Activated naive CD4-positive, alpha-beta T cell treated with anti-CD3 and anti-CD28 coated beads, Interleukin-2, amount 50 U/mL, for 72 hours (primary cell): ENCODE results near the gene UACA. TPM values are rescaled to one million over a fixed set of nuclear protein-coding genes. Genes with fewer than 3 reads are reported as not detected.
"Not testable (repeated sequence)": the region's sequence is repeated elsewhere in the genome, so short reads cannot be mapped to it uniquely, and the experiment has no call there.

Source experiments
- ATAC-seq, 2 donors: fragments of 150-1000 bp; cut with Tn5 transposase; 2 replicates each; pipeline ENCODE4 v1.10.0; 2021; ENCODE audit warnings: mild to moderate bottlenecking in 2 of 2, moderate library complexity in 2 of 2
- DNase-seq, 2 donors: peaks; one replicate each; pipeline ENCODE4 v3.0.0; 2021 to 2022; ENCODE audit warnings: low spot score in 2 of 2
- H3K27ac Mint-ChIP-seq, 2 donors: one replicate each; pipeline ENCODE4 v1.8.0; 2022; ENCODE audit warnings: mild to moderate bottlenecking in 2 of 2, mixed read lengths in 2 of 2
- H3K36me3 Mint-ChIP-seq, 2 donors: one replicate each; pipeline ENCODE4 v1.8.0; 2022; ENCODE audit warnings: mixed read lengths in 2 of 2
- H3K9me3 Mint-ChIP-seq, 2 donors: one replicate each; pipeline ENCODE4 v1.8.0; 2022; ENCODE audit warnings: mixed read lengths in 2 of 2
- total RNA-seq, 2 donors: library from RNA; stranded (reverse); gene quantifications; one replicate each; pipeline ENCODE4 v1.2.3, GENCODE V29; 2022

UACA gene
- total RNA-seq, 2 donors from 2014 or later: 2.8 to 7.7 TPM

DNA sequence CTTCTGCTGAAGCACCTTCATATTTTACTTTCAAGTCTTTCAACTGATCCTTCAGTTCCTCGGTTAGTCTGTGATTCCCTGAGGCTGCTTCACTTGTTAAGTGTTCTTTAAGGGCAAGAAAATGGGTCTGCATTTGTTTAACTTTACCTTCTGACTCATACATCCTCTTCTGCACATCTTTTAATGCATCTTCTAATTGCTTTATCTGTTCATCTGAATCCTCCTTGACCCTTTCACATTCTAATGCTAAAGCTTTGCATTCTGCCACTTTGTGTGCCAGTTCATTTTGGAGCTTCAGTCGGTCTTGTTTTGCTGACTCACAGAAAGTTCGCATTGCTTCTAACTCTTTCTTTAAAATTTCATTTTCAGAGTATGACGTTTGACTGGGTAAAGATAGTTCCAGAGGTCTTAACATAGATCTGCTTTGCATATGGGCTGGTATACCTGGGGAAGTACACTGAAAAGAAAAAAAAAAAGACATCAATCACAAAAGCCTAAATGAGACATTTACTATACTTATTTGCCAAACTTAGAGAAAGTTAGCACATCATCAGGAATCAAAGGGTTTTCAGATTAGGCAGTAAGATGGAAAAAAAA lies 94.3 kb downstream of the UACA start:
- H3K36me3 Mint-ChIP-seq: no peaks in the 10 kb centered on the region
- no peak for DNase-seq
- ATAC-seq: no peak
- H3K27ac Mint-ChIP-seq: no peak overlapping the region
- H3K9me3 Mint-ChIP-seq: no peaks in the 10 kb centered on the region

DNA sequence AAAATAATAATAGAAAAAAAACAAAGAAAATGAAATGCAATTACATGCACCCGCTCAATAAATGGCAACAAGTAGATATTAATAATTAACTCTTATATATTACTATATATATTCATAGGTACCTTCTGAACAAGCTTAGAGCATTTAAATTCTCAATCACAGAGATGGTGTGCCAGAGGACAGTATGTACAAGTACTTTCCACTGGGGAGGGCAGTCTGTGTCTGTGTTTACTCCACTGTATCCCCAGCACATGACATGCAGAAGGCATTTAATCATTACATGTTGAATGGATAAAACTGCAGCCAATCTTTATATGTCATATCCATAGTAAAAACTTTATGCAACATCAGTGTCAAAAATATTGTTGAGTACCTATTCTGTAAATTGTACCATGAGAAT lies 97.8 kb downstream of the UACA start:
- DNase-seq (no peak), ATAC-seq (no peak)
- Mint-ChIP-seq H3K36me3 (no peaks in the 10 kb centered on the region), H3K27ac (no peak overlapping the region), H3K9me3 (no peaks in the 10 kb centered on the region)

DNA sequence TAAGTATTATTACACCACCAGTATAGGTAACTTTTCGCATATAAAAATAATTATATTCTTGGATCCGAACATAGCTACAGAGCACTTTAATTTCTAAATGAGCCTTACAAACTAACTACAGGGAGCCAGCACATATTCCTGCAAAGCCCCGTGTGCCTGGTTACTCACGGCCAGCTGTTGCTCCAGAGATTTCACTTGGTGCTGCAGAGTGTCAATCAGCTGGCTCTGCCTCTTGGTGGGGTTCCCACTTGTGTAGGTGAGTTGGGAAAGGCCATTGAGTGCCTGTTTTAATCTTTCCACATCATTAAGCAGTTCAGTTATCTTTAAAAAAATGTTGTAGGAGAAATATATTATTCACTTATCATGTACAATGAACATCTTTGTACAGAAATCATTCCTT lies 98.9 kb downstream of the UACA start:
- DNase-seq (no peak), ATAC-seq (no peak)
- Mint-ChIP-seq H3K36me3 (no peaks in the 10 kb centered on the region), H3K9me3 (no peaks in the 10 kb centered on the region), H3K27ac (no peak overlapping the region)

DNA sequence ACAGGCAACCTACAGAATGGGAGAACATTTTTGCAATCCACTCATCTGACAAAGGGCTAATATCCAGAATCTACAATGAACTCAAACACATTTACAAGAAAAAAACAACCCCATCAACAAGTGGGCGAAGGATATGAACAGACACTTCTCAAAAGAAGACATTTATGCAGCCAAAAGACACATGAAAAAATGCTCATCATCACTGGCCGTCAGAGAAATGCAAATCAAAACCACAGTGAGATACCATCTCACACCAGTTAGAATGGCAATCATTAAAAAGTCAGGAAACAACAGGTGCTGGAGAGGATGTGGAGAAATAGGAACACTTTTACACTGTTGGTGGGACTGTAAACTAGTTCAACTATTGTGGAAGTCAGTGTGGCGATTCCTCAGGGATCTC lies 100.3 kb downstream of the UACA start:
- ATAC-seq, DNase-seq, H3K9me3 Mint-ChIP-seq, H3K36me3 Mint-ChIP-seq, H3K27ac Mint-ChIP-seq: not testable (repeated sequence)

DNA sequence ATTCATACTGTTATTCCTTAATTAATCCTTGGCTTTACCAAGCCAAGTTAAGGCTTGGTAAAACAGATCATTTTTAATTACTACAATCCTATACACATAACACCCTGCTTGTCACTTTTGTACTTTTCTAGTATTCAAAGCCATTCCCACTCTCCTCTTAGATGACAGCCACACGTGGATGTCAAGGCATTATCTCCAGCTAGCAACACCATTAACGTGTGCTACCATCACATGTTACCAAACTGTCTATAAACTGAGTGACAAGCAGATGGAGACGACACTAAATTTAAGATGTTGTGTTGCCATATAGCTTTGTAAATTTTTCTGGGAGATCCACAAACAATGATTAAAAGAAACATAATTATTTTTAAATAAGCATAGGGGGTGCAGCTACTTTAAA lies 103.7 kb downstream of the UACA start:
- no peak overlapping the region for H3K27ac Mint-ChIP-seq
- no peak for DNase-seq
- no peaks in the 10 kb centered on the region for H3K9me3 Mint-ChIP-seq
- ATAC-seq: no peak
- no peaks in the 10 kb centered on the region for H3K36me3 Mint-ChIP-seq

DNA sequence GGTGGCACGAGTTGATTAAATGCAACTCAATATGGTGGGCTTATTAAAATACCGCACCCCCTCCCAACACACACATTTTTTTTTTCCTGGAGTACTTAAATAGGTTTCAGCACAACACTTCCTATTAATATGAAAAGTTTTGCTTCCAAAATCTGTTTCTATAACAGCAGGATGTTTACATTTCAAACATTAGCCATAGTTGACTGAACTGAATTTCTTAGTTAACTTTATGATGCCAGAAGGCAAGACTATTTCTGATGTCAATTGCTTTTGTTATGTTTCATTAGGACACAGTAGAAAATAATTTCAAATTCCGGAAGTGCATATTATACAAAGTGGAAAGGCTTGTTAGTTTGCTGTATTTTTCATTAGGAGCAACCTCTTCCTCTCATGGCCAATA lies 104.7 kb downstream of the UACA start:
- H3K27ac Mint-ChIP-seq: no peak overlapping the region
- no peak for DNase-seq
- H3K36me3 Mint-ChIP-seq: no peaks in the 10 kb centered on the region
- no peaks in the 10 kb centered on the region for H3K9me3 Mint-ChIP-seq
- ATAC-seq: no peak

DNA sequence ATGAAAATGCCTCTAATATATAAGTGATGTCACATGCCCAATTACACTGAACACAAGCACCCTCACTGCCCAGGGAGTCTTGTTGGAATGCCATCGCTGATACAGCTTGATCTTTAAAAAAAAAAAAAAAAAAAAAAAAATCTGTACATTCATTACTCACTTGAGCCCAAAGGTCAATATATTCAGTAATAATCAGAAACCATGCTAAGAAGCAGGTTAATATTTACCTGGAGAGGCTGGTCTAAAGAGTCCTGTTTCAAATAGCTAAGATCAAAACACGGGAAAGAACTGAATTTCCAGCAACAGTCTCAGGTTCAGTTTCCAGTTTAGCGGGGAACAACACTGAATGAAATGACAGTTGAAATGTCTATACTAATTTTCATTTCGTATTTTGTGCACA lies 109.9 kb downstream of the UACA start:
- ATAC-seq (no peak), DNase-seq (no peak)
- no peak overlapping the region for H3K27ac Mint-ChIP-seq
- no peaks in the 10 kb centered on the region for H3K36me3 Mint-ChIP-seq
- H3K9me3 Mint-ChIP-seq: no peaks in the 10 kb centered on the region

DNA sequence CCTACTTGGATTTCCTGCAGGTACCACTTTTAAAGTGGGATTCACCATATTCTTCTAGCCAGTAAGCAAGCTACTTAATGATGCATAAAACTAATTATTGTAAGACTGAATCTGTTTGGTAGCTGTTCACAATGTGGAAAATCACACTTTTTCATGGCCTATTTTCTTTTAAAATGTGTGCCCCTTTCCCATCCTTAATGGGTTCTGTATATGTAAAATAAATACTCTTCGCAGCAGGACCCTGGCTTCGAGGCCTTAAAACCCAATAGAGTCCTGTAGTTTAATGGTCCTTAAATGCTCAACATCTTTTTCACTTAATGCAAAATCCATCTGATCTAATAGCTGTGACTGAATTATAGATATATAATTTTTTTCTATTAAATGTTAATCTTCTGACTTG lies 111.0 kb downstream of the UACA start:
- DNase-seq (no peak), ATAC-seq (no peak)
- no peaks in the 10 kb centered on the region for H3K36me3 Mint-ChIP-seq
- H3K9me3 Mint-ChIP-seq: no peaks in the 10 kb centered on the region
- no peak overlapping the region for H3K27ac Mint-ChIP-seq

DNA sequence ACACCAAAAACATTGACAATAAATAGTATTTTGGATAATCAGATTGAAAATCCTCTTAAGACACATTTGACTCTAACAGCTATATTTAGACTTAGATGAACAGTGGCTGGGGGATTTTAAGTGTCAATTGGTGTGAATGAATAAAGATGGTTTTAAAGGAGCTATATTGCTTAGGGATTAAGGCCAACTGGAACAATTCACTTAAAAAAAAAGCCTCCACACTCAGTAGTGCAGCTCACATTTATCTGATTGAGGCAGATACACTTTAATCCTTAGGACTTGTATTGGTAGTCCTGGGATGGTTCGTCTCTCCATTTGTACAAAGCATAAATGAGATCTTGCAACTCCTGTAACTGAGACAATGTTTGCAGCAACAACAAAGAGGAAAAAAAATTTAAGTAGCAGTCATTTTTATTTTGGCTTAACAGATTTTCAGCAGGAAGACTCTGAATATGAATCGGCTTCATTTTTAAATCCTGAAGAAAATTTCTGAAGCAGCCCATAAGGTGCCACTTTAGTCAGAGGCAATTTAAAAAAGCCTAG lies 112.0 kb downstream of the UACA start:
- DNase-seq (no peak), ATAC-seq (no peak)
- Mint-ChIP-seq H3K36me3 (no peaks in the 10 kb centered on the region), H3K27ac (no peak overlapping the region), H3K9me3 (no peaks in the 10 kb centered on the region)

DNA sequence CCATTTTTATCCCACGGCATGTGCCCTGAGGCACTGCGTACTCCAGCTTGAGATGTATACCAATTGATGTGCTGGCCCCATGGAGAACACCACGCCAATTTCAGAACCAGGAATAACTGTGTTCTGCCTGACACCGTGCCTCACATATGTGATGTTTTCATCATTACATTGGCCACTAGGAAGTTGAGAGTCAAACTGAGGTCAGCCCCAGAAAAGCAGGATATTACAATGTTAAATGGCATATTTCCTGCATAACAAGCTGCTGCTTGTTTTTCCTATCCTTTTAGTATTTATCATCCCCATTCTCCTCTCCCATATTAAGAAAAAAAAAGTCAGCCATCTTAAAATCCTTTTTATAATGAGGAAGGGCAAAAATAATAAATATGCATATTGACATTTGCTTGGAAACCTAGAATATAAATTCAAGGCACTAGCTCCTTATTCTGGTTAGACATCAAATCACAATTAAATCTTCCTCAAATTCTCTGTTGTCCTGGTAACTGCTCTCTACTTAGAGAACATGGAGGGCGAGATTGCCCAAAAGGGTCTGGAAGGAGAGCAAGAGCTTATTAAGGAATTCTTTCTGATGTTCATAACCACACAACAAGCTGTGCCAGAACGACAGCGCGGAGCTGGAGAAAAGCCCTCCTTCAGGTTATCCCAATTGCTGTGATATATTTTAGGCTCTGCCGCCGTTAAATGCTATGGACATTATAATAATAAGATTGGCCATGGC lies 112.6 kb downstream of the UACA start:
- Mint-ChIP-seq H3K36me3 (no peaks in the 10 kb centered on the region), H3K27ac (no peak overlapping the region), H3K9me3 (no peaks in the 10 kb centered on the region)
- ATAC-seq: no peak
- no peak for DNase-seq

DNA sequence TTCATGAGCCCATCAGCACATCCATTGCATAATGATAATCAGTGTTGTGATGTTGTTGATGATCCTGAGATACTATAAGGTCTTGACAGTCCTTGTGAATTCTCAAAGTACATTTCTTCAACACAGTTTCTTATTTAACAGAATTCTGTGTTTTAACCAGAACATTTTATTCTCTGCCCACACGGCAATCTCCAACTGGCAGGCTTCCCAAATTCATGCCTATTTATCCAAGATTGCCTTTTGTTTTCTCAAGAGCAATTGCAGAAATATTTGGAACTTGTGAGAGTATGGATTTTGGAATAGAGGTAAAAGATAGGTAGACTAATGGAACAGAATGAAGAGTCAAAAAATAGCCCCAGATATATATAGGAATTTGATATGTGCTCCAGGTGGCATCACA lies 116.0 kb downstream of the UACA start:
- Mint-ChIP-seq H3K27ac (no peak overlapping the region), H3K9me3 (no peaks in the 10 kb centered on the region), H3K36me3 (no peaks in the 10 kb centered on the region)
- DNase-seq (no peak), ATAC-seq (no peak)

DNA sequence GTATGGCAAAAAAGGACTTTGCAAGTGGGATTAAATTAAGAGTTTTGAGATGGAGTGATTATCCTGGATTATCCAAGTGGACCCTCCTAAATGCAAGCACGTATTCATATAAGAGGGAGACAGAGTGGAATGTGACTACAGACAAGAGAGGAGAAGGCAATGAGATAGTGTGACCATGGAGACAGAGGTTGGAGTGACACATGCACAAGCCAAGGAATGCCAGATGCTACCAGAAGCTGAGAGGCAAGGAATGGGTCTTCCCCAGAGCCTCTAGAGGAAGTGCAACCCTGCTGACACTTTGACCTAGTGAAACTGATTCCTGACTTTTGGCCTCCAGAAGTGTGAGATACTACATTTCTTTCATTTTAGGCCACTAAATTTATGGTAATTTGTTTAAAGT lies 117.2 kb downstream of the UACA start:
- ATAC-seq: no peak
- no peak overlapping the region for H3K27ac Mint-ChIP-seq
- no peaks in the 10 kb centered on the region for H3K9me3 Mint-ChIP-seq
- no peaks in the 10 kb centered on the region for H3K36me3 Mint-ChIP-seq
- DNase-seq: no peak

DNA sequence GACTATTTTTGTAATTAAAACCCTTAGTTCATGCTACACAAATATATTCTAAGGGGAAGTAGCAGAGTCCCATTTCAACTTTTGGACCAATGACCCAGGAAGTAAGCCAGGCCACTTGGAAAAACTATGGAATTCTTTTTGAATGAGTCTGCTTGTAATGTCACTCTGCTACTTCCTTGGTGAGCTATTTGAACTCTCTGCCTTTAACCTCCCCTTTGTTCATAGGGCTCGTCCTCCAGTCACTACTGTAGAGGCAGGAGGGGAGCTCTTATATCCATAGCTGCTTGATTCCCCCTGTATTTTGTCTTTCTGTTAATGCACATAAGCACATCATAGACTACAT lies 119.6 kb downstream of the UACA start:
- no peak for DNase-seq
- H3K27ac Mint-ChIP-seq: no peak overlapping the region

DNA sequence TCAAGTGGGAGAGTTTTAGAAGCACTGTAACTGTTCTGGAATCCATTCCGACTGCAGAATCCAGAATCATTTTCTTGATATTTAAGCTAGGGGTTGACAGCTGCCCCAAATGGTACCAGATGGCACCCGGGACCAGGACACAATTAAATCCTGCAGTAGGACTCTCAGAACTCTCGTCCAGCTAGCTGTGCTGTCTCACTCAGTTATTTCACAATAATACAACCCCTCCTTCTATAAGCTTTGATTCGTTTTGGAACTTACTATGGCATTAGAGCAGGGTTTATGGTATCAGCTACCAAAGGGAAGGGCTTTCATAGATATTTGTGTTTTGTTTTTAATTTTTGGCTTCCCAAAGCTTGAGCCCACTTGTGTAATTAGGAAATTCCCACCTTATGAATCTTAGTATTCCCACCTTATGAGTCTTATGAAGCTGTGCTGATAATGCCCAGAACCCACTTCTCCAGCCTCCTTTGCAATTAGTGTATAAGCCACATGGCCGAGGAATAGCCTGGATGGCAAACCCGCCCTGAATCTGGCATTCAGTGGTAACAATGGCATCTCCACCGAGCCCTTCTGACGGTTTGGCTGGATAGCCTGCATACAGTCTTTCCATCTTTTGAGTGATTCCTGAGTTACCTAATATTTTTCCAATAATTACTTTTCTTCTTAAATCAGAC lies 120.1 kb downstream of the UACA start:
- no peak for DNase-seq

More for the DNA sequence above, 119.6 kb downstream of the UACA start:
- Mint-ChIP-seq H3K36me3 (no peaks in the 10 kb centered on the region), H3K9me3 (no peaks in the 10 kb centered on the region)
- no peak for ATAC-seq

DNA sequence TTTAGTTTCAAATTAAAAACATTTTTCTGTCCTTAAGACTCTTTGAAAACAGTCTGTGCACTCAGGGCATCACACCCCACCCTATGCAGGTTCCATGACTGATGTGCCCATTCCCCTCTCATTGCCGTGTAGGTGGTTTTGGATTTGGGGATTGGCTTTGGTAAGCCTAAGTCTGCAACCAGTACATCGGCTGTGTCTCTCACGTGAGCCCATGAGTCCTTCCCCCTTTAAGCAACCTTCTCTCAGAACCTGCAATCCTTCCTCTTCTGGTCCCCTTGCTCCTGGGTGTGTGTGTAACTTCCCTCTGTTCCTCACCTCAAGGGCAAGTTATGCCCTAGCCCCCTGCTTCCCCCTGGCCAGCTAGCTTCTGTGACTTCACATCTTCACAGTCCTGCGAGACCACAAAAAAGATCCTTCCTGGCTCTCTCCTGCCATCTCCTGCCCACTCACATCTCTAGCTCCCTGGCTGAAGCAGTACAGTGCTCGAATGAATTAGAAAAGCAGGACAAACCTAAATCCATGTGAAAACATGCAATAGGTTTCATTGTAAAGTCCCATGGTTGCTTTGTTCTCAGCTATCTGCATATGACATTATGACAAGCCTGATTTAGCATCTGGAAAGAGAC lies 126.7 kb downstream of the UACA start:
- Mint-ChIP-seq H3K27ac (no peak overlapping the region), H3K9me3 (no peaks in the 10 kb centered on the region), H3K36me3 (no peaks in the 10 kb centered on the region)
- ATAC-seq: no peak
- DNase-seq: no peak

More for the DNA sequence above, 120.1 kb downstream of the UACA start:
- Mint-ChIP-seq H3K9me3 (no peaks in the 10 kb centered on the region), H3K36me3 (no peaks in the 10 kb centered on the region), H3K27ac (no peak overlapping the region)
- no peak for ATAC-seq

DNA sequence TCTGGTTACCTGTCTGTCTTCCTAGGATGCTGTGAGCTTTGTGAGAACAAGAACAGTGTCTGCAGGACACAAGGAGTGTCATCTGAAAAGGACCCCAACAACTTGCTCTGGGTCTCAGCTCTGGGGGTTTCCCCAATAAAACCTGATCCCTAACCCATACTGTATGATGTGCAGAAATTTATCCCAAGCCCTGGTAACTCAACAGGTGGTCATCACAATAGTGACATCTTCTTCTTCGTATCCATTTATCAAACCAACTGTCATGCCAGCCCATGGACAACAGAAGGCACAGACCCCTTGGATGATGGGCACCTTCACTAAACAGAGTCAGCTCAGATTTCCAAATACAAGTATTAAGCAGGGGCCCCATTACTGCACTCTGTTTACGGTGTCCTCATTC lies 127.5 kb downstream of the UACA start:
- Mint-ChIP-seq H3K9me3 (no peaks in the 10 kb centered on the region), H3K36me3 (no peaks in the 10 kb centered on the region), H3K27ac (no peak overlapping the region)
- ATAC-seq (no peak), DNase-seq (no peak)

DNA sequence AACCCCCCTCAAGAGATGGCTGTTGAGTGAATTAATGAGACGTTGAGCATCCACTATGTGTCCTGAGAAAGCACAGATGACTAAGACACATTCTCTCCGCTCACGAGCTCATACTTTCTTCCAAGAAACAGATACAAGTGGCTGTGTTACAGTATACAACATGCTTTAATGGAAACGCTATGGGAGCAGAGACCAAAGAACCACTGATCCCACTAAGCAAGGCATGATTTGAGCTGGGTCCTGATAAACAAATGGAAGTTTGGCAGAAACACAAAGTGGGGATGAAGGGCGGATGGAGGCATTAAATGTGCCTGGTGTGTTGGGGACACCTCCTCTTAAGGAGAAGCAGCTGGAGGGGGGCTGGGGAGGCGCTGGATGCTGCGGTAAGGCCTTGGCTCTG lies 129.4 kb downstream of the UACA start:
- no peak for ATAC-seq
- no peak overlapping the region for H3K27ac Mint-ChIP-seq
- H3K36me3 Mint-ChIP-seq: no peaks in the 10 kb centered on the region
- H3K9me3 Mint-ChIP-seq: no peaks in the 10 kb centered on the region
- DNase-seq: no peak
